ENCODE measurements around the gene RYR1.

DNA sequence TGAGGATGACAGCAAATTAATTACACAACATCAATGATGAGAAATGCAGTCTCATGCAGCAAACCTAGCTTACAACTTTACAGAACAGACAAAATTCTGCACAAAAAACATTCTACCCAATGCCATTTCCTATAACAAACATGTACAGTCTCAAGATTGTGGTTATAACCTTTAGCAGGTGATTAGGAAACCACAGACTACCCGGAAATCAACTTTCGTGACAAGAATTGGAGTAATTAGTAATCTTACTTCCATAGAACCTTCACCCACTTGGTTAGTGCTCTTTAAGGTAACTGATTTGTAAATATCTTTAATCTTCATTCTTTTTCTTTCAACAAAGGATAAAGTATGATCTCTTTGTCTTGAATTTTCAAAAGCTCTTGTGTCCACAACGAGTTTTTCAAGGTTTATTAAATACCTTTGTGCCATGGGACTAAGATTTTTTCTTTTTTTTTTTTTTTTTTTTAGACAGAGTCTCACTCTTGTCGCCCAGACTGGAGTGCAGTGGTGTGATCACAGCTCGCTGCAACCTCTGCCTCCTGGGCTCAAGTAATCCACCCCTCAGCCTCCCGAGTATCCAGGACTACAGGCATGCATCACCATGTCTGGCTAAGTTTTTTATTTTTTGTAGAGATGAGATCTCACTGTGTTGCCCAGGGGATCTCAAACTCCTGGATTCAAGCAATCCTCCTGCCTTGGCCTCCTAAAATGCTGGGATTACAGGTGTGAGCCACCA, 105.5 kb downstream of the RYR1 start:
- TF ChIP-seq EZH2 (IDR thresholded peaks at IDR 0.05; ENCODE audit: insufficient read depth, low read length): no peak
- TF ChIP-seq, protein P1, sequence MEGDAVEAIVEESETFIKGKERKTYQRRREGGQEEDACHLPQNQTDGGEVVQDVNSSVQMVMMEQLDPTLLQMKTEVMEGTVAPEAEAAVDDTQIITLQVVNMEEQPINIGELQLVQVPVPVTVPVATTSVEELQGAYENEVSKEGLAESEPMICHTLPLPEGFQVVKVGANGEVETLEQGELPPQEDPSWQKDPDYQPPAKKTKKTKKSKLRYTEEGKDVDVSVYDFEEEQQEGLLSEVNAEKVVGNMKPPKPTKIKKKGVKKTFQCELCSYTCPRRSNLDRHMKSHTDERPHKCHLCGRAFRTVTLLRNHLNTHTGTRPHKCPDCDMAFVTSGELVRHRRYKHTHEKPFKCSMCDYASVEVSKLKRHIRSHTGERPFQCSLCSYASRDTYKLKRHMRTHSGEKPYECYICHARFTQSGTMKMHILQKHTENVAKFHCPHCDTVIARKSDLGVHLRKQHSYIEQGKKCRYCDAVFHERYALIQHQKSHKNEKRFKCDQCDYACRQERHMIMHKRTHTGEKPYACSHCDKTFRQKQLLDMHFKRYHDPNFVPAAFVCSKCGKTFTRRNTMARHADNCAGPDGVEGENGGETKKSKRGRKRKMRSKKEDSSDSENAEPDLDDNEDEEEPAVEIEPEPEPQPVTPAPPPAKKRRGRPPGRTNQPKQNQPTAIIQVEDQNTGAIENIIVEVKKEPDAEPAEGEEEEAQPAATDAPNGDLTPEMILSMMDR (IDR thresholded peaks at IDR 0.05; ENCODE audit: insufficient read depth, low read depth, low read length): no peak

Data from astrocyte (in vitro differentiated cells and primary cell).